Activated gamma-delta T cell treated with anti-CD3 and anti-CD28 coated beads, Interleukin-2, amount 50 U/mL, for 16 hours (primary cell): Measurements from ENCODE around the gene HOXB3.

Experiments used
- DNase-seq: peaks from one replicate; pipeline ENCODE4 v3.0.0-alpha.2; 2020; ENCODE audit warnings: low read depth

HOXB3 gene

DNA sequence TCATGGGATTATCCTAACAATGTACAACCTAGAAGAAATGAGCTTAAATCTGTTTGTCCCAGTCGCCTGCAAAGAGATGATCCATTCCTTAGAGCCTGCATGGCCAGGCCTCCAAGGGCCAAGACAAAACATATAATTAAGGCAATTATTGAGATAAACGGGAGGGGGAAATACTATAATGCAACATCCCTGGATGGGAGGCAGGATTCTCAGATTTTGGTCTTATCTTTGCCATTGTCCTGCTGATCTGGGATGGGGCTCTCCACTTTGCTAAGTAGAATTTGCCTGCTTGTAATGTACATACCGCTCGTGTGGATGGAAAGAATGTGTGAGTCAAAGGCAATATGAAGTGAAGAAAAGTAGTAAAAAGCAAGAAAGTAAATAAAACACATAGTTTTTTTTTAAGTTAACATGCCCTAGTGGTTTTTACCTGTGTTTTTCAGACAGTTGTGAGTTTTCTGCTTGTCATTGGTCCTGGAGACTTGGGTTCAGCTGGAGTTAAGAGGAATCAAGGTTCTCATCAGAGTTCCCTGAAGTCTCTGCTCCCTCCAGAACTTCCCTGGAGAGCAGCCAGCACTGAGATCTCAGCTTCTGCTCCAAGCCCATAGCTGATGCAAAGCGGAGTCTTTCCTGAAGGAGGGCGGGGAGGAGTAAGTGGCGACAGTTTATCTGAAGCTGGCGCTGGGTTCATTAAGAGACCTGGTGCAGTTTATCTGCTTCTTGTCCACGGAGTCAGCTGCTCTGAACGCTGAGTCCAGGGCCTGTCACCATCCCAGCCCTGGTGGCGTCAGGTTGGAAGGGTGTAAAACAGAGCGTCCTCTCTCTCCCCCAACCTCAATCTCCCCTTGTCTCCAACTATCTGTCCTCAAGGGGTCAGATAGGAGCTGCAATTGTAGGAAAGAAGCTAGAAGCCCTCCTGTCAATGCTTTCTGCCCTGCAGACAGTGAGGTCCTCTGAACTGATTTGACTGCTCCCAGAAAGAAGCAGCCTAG is 89.3 kb downstream of the HOXB3 start:
- DNase-seq, result no peak

GRCh38 chr17:48499735-48500434 is 90.2 kb downstream of the HOXB3 start:
- DNase-seq, result no peak

- DNase-seq, result no peak
These were observed 90.8 kb downstream of the HOXB3 start for GRCh38 chr17:48499248-48499647.
